Left lung (tissue), 10 donors: Measurements from ENCODE around the gene TP53AIP1. TPM values are rescaled to one million over a fixed set of nuclear protein-coding genes. Genes with fewer than 3 reads are reported as not detected.
A peak's percentile ranks its signal among the peaks of the same experiment; 100 is the strongest.

Experiments used
- ATAC-seq: fragments of 200-7000 bp; cut with Tn5 transposase; one replicate; pipeline ENCODE4 v1.9.1; 2020; ENCODE audit warnings: moderate library complexity
- DNase-seq, 4 donors: peaks; one replicate each; pipeline ENCODE4 v3.0.0-alpha.2; 2013 to 2020
- H3K27ac ChIP-seq, 2 donors: fragments of 200-600 bp; sonication (generic) in 1 of 2; one replicate each; pipeline versions ENCODE4 v1.5.0 to v1.8.0; 2020 to 2021
- H3K27me3 ChIP-seq, 2 donors: fragments of 200-600 bp; sonication (generic) in 1 of 2; one replicate each; pipeline versions ENCODE4 v1.5.0 to v1.8.0; 2020 to 2021
- H3K36me3 ChIP-seq, 2 donors: fragments of 200-600 bp; sonication (generic) in 1 of 2; one replicate each; pipeline versions ENCODE4 v1.5.0 to v1.8.0; 2020 to 2021
- H3K4me1 ChIP-seq, 2 donors: fragments of 200-600 bp; one replicate each; pipeline ENCODE4 v1.8.0; 2021
- H3K4me3 ChIP-seq, 2 donors: fragments of 200-600 bp; sonication (generic) in 1 of 2; one replicate each; pipeline versions ENCODE4 v1.5.0 to v1.8.0; 2020 to 2021; ENCODE audit warnings: mild to moderate bottlenecking in 1 of 2
- H3K9me3 ChIP-seq, 2 donors: fragments of 200-600 bp; sonication (generic) in 1 of 2; one replicate each; pipeline versions ENCODE4 v1.5.0 to v1.8.0; 2020 to 2021
- intact Hi-C, 2 donors: fragments of 100-400 bp; cut with DNase I; formaldehyde crosslinking; loops; one replicate each; pipeline versions ENCODE4 v1.11.2 to v1.14.2; 2022
- polyA plus RNA-seq, 6 donors: library from polyadenylated mRNA; unstranded; fragments of 120-200 nt; gene quantifications; one replicate each; pipeline ENCODE4 v1.2.1, GENCODE V29; 2013; ENCODE audit not compliant: insufficient read length in 6 of 6
- total RNA-seq, 2 donors: library from RNA; stranded (reverse); fragmentation: NEBNext Ultra II Directional; extraction: Animal tissue kit (Norgen Biotek cat#: 25700); gene quantifications; one replicate each; pipeline ENCODE4 v1.2.1, GENCODE V29; 2021
- TF ChIP-seq, protein P1 (sequence below), 2 donors: fragments of 200-600 bp; sonication (generic) in 1 of 2; IDR thresholded peaks; one replicate each; pipeline versions ENCODE4 v1.5.0 to v1.8.0; 2021; ENCODE audit warnings: antibody characterized with exemption in 2 of 2
- donor health status: DM: no; HTN: yes; CAD: no.
- donor health status: DM: no; HTN: no; CAD: no.

Gene TP53AIP1
- total and polyA plus RNA-seq, 8 donors, result 0.31 to 1.4 (median 0.59) TPM; not detected in 1

- peak overlapping the region in 1 of 2 donors; percentile 26 for H3K27ac ChIP-seq
- peak overlapping the region in 1 of 2 donors; percentile 39 for H3K4me3 ChIP-seq
- H3K36me3 ChIP-seq, result no peaks in the 10 kb centered on the region
- TF ChIP-seq, protein P1, sequence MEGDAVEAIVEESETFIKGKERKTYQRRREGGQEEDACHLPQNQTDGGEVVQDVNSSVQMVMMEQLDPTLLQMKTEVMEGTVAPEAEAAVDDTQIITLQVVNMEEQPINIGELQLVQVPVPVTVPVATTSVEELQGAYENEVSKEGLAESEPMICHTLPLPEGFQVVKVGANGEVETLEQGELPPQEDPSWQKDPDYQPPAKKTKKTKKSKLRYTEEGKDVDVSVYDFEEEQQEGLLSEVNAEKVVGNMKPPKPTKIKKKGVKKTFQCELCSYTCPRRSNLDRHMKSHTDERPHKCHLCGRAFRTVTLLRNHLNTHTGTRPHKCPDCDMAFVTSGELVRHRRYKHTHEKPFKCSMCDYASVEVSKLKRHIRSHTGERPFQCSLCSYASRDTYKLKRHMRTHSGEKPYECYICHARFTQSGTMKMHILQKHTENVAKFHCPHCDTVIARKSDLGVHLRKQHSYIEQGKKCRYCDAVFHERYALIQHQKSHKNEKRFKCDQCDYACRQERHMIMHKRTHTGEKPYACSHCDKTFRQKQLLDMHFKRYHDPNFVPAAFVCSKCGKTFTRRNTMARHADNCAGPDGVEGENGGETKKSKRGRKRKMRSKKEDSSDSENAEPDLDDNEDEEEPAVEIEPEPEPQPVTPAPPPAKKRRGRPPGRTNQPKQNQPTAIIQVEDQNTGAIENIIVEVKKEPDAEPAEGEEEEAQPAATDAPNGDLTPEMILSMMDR (IDR thresholded peaks at IDR 0.05), result no peak
- peak; percentile 14 for ATAC-seq
- intact Hi-C loops, result no loop called here
- peak in 1 of 4 donors; percentile 29 for DNase-seq
- no peaks in the 10 kb centered on the region for H3K9me3 ChIP-seq
- peaks cover 7 to 15% of the 10 kb centered on the region in 2 donors for H3K4me1 ChIP-seq
- H3K27me3 ChIP-seq, result peaks cover 8 to 45% of the 10 kb centered on the region in 2 donors
Observed at GRCh38 chr11:128891913-128892398, 50.7 kb downstream of the TP53AIP1 start.

- ATAC-seq, result peak; percentile 53
- DNase-seq, result peak; percentile 40 to 84 (median 55)
- peak within 1 kb of the TSS in 1 of 2 donors; percentile 26 for H3K27ac ChIP-seq
Observed at GRCh38 chr11:128890543-128891368, 51.9 kb downstream of the TP53AIP1 start, which contains the start of gene KCNJ5. TSS of gene KCNJ5 (plus strand) at chr11:128891356. CDS start at chr11:128911274, 19,918 bp downstream.

DNA sequence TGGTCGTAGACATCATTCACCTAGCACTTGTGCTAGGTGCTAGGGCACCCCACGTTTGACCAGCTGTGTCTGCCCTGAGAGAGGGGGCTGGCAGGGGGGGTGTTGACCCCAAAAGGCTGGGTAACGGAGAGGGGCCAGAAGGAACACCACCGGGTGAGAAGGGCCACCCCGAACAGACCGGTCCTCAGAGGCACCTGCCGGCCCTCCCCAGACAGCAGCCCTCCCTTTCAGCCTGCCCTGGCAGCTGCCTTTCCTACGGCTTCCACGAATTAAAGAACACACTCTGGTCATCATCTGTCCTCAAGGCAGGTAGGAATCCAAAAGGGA lies 52.5 kb downstream of the TP53AIP1 start:
- Histone ChIP-seq H3K4me1 (peaks cover 7 to 15% of the 10 kb centered on the region in 2 donors), H3K4me3 (peak overlapping the region; percentile 34 to 39), H3K9me3 (no peaks in the 10 kb centered on the region), H3K27ac (no peak overlapping the region), H3K27me3 (peaks cover 8 to 45% of the 10 kb centered on the region in 2 donors), H3K36me3 (no peaks in the 10 kb centered on the region)
- TF ChIP-seq, protein P1 (IDR thresholded peaks at IDR 0.05), result no peak
- intact Hi-C loops, result no loop called here
- no peak for DNase-seq
- no peak for ATAC-seq

More at GRCh38 chr11:128890543-128891368, 51.9 kb downstream of the TP53AIP1 start, which contains the start of gene KCNJ5:
- TF ChIP-seq, protein P1 (IDR thresholded peaks at IDR 0.05), result no peak
- Histone ChIP-seq H3K27me3 (peaks cover 8 to 45% of the 10 kb centered on the region in 2 donors), H3K36me3 (no peaks in the 10 kb centered on the region), H3K4me3 (peak within 1 kb of the TSS; percentile 34 to 39), H3K4me1 (peaks cover 7 to 15% of the 10 kb centered on the region in 2 donors), H3K9me3 (no peaks in the 10 kb centered on the region)
- intact Hi-C loops, result no loop called here

GRCh38 chr11:128889657-128890213 lies 52.9 kb downstream of the TP53AIP1 start:
- H3K9me3 ChIP-seq, result no peaks in the 10 kb centered on the region
- peaks cover 8 to 45% of the 10 kb centered on the region in 2 donors for H3K27me3 ChIP-seq
- no peak for DNase-seq
- H3K27ac ChIP-seq, result no peak overlapping the region
- peaks cover 7 to 15% of the 10 kb centered on the region in 2 donors for H3K4me1 ChIP-seq
- TF ChIP-seq, protein P1 (IDR thresholded peaks at IDR 0.05), result no peak
- ATAC-seq, result no peak
- intact Hi-C loops, result loop anchor here in 1 of 2 donors (10.0 kb wide), 1 partner anchor 65 kb away; no protein-coding TSS in a partner anchor
- H3K36me3 ChIP-seq, result no peaks in the 10 kb centered on the region
- H3K4me3 ChIP-seq, result no peak overlapping the region
